Brain microvascular endothelial cell (primary cell): Measurements from ENCODE around the gene CLDN9.

ENCODE experiments used
- DNase-seq: peaks from one replicate; pipeline ENCODE4 v3.0.0-alpha.2; 2020
- H3K27ac ChIP-seq: fragments of 250-450 bp; sonication (Bioruptor Pico); 2 replicates; pipeline ENCODE4 v1.5.1; 2020; ENCODE audit warnings: mild to moderate bottlenecking, moderate library complexity
- H3K27me3 ChIP-seq: fragments of 250-450 bp; sonication (Bioruptor Pico); replicated peaks from 2 replicates; pipeline ENCODE4 v1.5.1; 2020; ENCODE audit warnings: mild to moderate bottlenecking
- H3K36me3 ChIP-seq: fragments of 250-450 bp; sonication (Bioruptor Pico); replicated peaks from 2 replicates; pipeline ENCODE4 v1.5.1; 2020; ENCODE audit warnings: mild to moderate bottlenecking
- H3K4me3 ChIP-seq: 2 replicates; pipeline ENCODE4 v1.5.1; 2011; ENCODE audit warnings: low read depth, mild to moderate bottlenecking, control low read depth, low read length, moderate library complexity
- CTCF ChIP-seq: IDR thresholded peaks from 2 replicates; pipeline ENCODE4 v1.5.1; 2011; ENCODE audit warnings: low read depth, mild to moderate bottlenecking, moderate library complexity, low read length, control low read depth, inconsistent platforms; ENCODE audit errors: missing control alignments
- in situ Hi-C: cut with HindIII; loops from 2 replicates; pipeline ENCODE4 v1.10.0; 2017; ENCODE audit warnings: low sequenced_read_pairs, low pct_ligation_motif_present

Gene CLDN9

DNA sequence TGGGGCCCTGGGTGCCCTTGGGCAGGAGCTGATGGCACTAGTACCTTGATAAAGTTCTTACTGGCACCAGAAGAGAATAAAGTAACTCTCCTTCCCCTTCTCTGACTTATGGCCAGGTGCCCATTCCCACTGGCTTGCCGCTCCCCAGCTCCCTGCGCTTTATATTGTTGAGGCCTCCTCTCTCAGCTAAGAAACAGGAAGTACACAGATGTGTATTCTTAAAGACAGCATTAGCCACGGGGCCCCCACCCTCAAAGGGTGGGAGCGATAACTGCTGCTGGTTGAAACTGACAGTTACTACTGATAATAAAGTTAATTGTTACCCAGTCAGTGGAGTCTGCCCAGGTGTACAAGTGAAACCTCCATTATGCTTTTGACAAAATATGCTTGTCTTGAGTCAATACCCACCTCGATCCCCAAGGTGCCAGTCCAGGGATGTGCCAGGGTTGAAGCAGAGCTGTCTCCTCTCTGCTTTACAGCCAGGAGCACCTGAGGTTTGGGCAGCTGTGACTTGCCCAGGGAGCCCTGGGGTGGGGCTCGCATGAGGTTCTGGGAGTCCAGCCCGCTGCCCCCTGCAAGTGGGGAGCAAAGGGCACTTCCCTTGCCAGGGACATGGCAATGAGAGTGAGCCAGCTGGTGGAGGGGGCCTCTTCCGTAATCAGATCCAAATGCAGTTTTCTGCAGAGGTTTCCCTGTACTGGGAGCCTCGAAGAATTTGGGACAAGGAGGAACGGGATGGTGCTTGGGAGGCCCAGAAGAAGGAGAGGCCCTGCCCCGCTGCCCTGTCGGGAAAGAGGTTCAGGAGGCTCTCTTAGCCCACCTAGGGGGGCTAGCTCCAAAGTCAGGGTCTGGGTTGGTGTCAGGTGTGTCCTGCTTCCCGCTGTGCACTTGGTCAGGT lies 5.4 kb upstream of the CLDN9 start:
- no peak overlapping the region for H3K27ac ChIP-seq
- H3K36me3 ChIP-seq: no peaks in the 10 kb centered on the region
- no peak for TF ChIP-seq CTCF
- in situ Hi-C loops: no loop called here
- H3K27me3 ChIP-seq: peaks cover 42% of the 10 kb centered on the region
- no peak overlapping the region for H3K4me3 ChIP-seq
- DNase-seq: no peak

DNA sequence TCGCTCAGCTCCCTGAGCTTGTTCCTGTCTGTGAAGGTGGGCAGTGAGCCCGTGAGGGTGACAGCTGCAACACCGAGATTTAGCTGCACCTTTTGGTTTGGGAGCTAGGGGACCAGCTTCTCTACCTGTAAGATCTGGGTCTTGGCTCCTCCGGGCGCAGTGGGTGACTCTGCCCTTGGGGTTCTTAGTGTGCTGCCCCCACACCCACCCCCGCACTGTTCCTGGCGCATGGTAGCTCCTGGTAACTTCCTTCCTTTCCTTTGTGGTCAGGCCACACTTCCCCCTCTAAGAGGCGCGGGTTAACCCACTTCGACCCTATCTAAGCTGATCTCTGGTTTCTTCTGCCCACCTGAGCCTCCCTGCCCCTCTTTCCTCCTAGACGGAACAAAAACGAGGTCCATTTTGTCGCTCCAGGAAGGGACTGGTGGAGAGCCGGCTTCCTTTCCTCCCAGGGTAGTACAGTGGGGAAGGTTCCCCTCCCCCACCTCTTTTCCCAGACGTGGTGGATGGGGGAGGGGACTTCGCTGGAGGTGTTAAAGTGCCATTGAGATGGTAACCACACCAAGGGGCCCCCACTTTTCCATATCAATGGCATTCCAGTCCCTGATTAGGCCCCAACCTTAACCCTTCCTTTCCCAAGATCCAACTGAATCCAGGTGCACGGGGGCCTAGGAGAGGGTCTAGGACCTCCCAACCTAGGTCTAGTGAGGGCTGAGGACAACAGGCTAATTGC lies 4.6 kb upstream of the CLDN9 start:
- in situ Hi-C loops: no loop called here
- H3K36me3 ChIP-seq: no peaks in the 10 kb centered on the region
- no peak overlapping the region for H3K27ac ChIP-seq
- no peak for DNase-seq
- no peak overlapping the region for H3K4me3 ChIP-seq
- TF ChIP-seq CTCF: no peak
- H3K27me3 ChIP-seq: peaks cover 50% of the 10 kb centered on the region

DNA sequence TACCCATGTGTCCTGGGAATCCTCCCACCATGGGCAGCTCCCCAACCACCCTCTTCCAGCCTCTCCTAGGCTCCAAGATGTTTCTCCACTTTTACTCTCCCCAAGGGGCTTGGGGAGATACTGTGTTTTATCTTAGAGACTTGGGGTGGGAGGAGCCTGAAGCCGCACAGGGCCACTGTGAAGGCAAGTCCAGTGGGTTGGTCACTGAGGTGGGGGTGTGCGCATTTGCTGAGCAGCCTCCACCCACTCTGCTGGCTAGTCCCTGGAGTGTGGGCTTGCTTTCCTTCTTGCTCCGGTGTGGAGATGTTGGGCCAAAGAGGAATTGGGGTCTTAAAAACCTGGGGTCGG lies 4.1 kb upstream of the CLDN9 start:
- Histone ChIP-seq H3K36me3 (no peaks in the 10 kb centered on the region), H3K27me3 (peaks cover 55% of the 10 kb centered on the region), H3K27ac (no peak overlapping the region), H3K4me3 (no peak overlapping the region)
- DNase-seq: no peak
- in situ Hi-C loops: no loop called here
- TF ChIP-seq CTCF: no peak

DNA sequence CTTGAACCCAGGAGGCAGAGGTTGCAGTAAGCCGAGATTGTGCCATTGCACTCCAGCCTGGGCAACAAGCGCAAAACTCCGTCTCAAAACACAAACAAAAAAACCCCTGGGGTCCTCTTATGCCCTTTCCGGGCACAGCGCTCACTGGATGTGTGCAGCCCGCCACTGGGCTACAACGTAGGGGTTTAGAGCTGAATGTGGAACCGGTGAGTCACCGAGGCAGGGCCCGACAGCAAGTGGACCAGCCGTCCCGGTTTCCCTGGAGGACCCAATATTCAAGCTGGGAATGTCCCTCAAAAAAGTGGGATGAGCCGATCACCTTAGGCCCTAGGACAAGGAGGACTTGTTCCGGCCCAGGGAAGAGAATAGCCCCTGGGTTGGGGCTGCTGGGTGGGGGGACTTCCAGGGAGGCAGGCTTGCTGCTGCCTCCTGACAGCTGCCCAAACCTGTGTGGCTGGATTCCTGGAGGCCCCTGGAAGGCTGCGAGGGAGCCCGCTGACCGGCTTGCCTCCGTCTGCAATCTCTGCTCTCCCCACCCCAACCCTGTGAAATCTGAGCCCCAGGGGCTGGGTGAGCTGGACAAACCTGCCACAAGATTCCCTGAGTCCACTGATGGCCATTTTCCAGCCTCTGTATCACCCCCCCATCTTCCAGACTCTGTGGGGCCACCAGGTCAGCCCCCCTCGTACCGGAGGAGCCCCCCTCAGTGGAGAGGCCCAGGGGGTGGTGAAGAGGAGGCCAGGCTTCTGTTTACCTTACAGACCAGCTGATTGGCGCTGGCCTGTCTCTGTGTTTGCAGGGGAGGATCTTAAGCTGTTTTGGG lies 2.9 kb upstream of the CLDN9 start:
- in situ Hi-C loops: no loop called here
- peaks cover 62% of the 10 kb centered on the region for H3K27me3 ChIP-seq

DNA sequence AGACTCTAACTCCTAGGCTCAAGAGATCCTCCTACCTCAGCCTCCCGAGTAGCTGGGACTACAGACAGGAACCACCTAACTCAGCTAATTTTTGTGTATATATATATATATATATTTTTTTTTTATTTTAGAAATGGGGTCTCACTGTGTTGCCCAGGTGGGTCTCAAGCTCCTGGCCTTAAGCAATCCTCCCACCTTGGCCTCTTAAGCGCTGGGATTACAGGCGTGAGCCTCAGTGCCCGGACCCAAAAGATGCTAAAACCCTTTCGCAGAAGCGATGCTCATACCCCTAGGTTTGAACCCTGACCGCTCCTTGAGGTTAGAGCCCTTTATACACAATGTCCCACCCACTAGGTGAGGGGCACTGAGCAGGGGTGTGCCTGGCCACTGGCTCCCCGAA lies 2.2 kb upstream of the CLDN9 start:
- in situ Hi-C loops: no loop called here
- no peak for DNase-seq
- Histone ChIP-seq H3K27ac (no peak overlapping the region), H3K36me3 (no peaks in the 10 kb centered on the region), H3K27me3 (peaks cover 56% of the 10 kb centered on the region), H3K4me3 (no peak overlapping the region)
- no peak for TF ChIP-seq CTCF

More for the DNA sequence above, 2.9 kb upstream of the CLDN9 start:
- no peak overlapping the region for H3K27ac ChIP-seq
- TF ChIP-seq CTCF: no peak
- DNase-seq: no peak
- H3K36me3 ChIP-seq: no peaks in the 10 kb centered on the region
- no peak overlapping the region for H3K4me3 ChIP-seq
